K562 (cell line): ENCODE data around the gene YAP1. TPM values are rescaled to one million over a fixed set of nuclear protein-coding genes. Genes with fewer than 3 reads are reported as not detected.

Experiments
- ATAC-seq: fragments of 200-7000 bp; cut with Tn5 transposase; 3 replicates; pipeline ENCODE4 v1.9.1; 2020; ENCODE audit warnings: moderate library complexity
- BruUV-seq: library from RNA; stranded (reverse); fragments of 400-500 nt; replicated peaks from 2 replicates; lab custom pipeline; 2021; lab: Mats Ljungman, UMichigan
- CTCF ChIA-PET: fragments of 300-600 bp; formaldehyde crosslinking; extraction: SDS; loops from one replicate; lab custom pipeline; 2021; ENCODE audit warnings: low intra/inter-chr PET ratio; lab: Yijun Ruan, JAX
- POLR2A ChIA-PET: fragments of 300-600, 350-650 bp; sonication (Branson Sonifier 250); formaldehyde crosslinking; extraction: SDS; loops from one replicate; lab custom pipeline; 2021; ENCODE audit warnings: antibody characterized with exemption, inconsistent platforms; lab: Yijun Ruan, JAX
- DNase-seq, 4 experiments: peaks; one replicate each; pipeline versions ENCODE4 v3.0.0 to v3.0.0-alpha.2; 2011 to 2018; ENCODE audit warnings: low spot score in 3 of 4, mixed read lengths in 3 of 4; ENCODE audit errors: extremely low read depth in 1 of 4
- FAIRE-seq: peaks from 2 replicates; lab custom pipeline; 2011; peaks lifted over from hg19 to GRCh38; lab: Jason Lieb, UNC
- H2AFZ ChIP-seq: 2 replicates; pipeline ENCODE4 v1.6.0; 2011; ENCODE audit warnings: low read depth, low read length, control low read depth, inconsistent platforms
- H3K27ac ChIP-seq: fragments of 200-600 bp; 3 replicates; pipeline ENCODE4 v1.8.0; 2011; ENCODE audit warnings: low read depth, mild to moderate bottlenecking, control low read depth, inconsistent platforms, low read length, moderate library complexity, mixed read lengths; ENCODE audit errors: extremely low read depth
- H3K27me3 ChIP-seq, 2 experiments: fragments of 300-600 bp in 1 of 2; 2 replicates in 1 of 2; 3 replicates in 1 of 2; pipeline versions ENCODE4 v1.6.0 to v1.8.0; 2011; ENCODE audit warnings: inconsistent platforms in 2 of 2, low read length in 2 of 2, mild to moderate bottlenecking in 1 of 2, mixed read lengths in 1 of 2, moderate library complexity in 1 of 2; ENCODE audit not compliant: control insufficient read depth in 2 of 2, insufficient read depth in 2 of 2
- H3K36me3 ChIP-seq: fragments of 300-600 bp; 3 replicates; pipeline ENCODE4 v1.8.0; 2011; ENCODE audit warnings: mild to moderate bottlenecking, low read length, inconsistent platforms; ENCODE audit not compliant: control insufficient read depth, insufficient read depth
- H3K4me1 ChIP-seq, 2 experiments: fragments of 200-600 bp in 1 of 2; replicated peaks in 1 of 2; 2 replicates in 1 of 2; 3 replicates in 1 of 2; pipeline versions ENCODE4 v1.5.1 to v1.8.0; 2011; ENCODE audit warnings: inconsistent platforms in 2 of 2, low read length in 2 of 2, mild to moderate bottlenecking in 1 of 2, mixed read lengths in 1 of 2, moderate library complexity in 1 of 2; ENCODE audit not compliant: control insufficient read depth in 2 of 2, insufficient read depth in 2 of 2
- H3K4me2 ChIP-seq: 2 replicates; pipeline ENCODE4 v1.6.1; 2011; ENCODE audit warnings: low read length, control low read depth, inconsistent platforms, mixed read lengths; ENCODE audit not compliant: insufficient read depth
- H3K4me3 ChIP-seq: fragments of 200-600 bp; sonication (generic), shearing (Covaris generic); 2 replicates; pipeline ENCODE4 v1.5.1; 2016; ENCODE audit warnings: control low read depth, inconsistent platforms
- H3K79me2 ChIP-seq: fragments of 200-600 bp; 3 replicates; pipeline ENCODE4 v1.8.0; 2011; ENCODE audit warnings: low read length, inconsistent platforms; ENCODE audit not compliant: control insufficient read depth, insufficient read depth
- H3K9ac ChIP-seq, 2 experiments: 2 replicates each; pipeline versions ENCODE4 v1.6.0 to v1.6.1; 2011; ENCODE audit warnings: low read depth in 2 of 2, low read length in 2 of 2, control low read depth in 1 of 2, inconsistent platforms in 1 of 2, mild to moderate bottlenecking in 1 of 2, mixed read lengths in 1 of 2; ENCODE audit not compliant: insufficient read depth in 1 of 2
- H3K9me1 ChIP-seq: one replicate; pipeline ENCODE4 v1.6.0; 2011; ENCODE audit warnings: inconsistent platforms, mild to moderate bottlenecking, low read length, moderate library complexity; ENCODE audit not compliant: control insufficient read depth, insufficient read depth
- H3K9me3 ChIP-seq: replicated peaks from 2 replicates; pipeline ENCODE4 v1.5.1; 2011; ENCODE audit warnings: low read depth, low read length, inconsistent platforms; ENCODE audit not compliant: control insufficient read depth, insufficient read depth
- H4K20me1 ChIP-seq: replicated peaks from 2 replicates; pipeline ENCODE4 v1.6.1; 2011; ENCODE audit warnings: low read length, inconsistent platforms, mixed read lengths; ENCODE audit not compliant: control insufficient read depth, insufficient read depth
- ERF ChIP-seq: fragments of 450-650 bp; formaldehyde crosslinking; IDR thresholded peaks from 2 replicates; pipeline ENCODE4 v1.4.0; 2020; ENCODE audit warnings: mild to moderate bottlenecking, mixed read lengths
- IRF9 ChIP-seq: fragments of 450-650 bp; IDR thresholded peaks from 2 replicates; pipeline ENCODE4 v1.6.1; 2016; ENCODE audit warnings: missing biosample characterization, missing genetic modification characterization
- PBX2 ChIP-seq, 2 experiments: IDR thresholded peaks in 1 of 2; conservative IDR thresholded peaks in 1 of 2; 2 replicates each; pipeline ENCODE4 v1.6.1; 2016; ENCODE audit warnings: low read depth in 2 of 2, mild to moderate bottlenecking in 1 of 2, missing compliant biosample characterization in 1 of 2, missing genetic modification characterization in 1 of 2, moderate library complexity in 1 of 2
- ZNF274 ChIP-seq: IDR thresholded peaks from 2 replicates; pipeline ENCODE4 v1.6.1; 2011; ENCODE audit warnings: low read depth, mild to moderate bottlenecking, low read length, moderate library complexity, borderline replicate concordance
- ZNF318 ChIP-seq, 2 experiments: fragments of 450-650 bp; IDR thresholded peaks; 2 replicates each; pipeline ENCODE4 v1.6.1; 2016; ENCODE audit warnings: mild to moderate bottlenecking in 2 of 2, borderline replicate concordance in 1 of 2, low read depth in 1 of 2, moderate library complexity in 1 of 2
- WGBS: fragments of 100-300 bp; shearing (Covaris generic); methylation state at CpG from one replicate; pipeline ENCODE4 v1.1.6; 2016; ENCODE audit warnings: low coverage, mixed read lengths; ENCODE audit not compliant: insufficient coverage; ENCODE audit errors: missing lambda C conversion rate; 5-methylcytosine and 5-hydroxymethylcytosine counted together
- in situ Hi-C: fragments of 300-500 bp; cut with MboI; formaldehyde crosslinking; loops from 4 replicates; pipeline ENCODE4 v1.15.0; 2018; ENCODE audit warnings: inconsistent platforms, mixed read lengths
- intact Hi-C: fragments of 100-400 bp; cut with micrococcal nuclease; formaldehyde crosslinking; loops from 2 replicates; pipeline ENCODE4 v1.14.2; 2022
- polyA plus RNA-seq, 8 experiments: library from polyadenylated mRNA; depleted of rRNA in 4 of 8; stranded (reverse) in 5 of 8; unstranded in 3 of 8; fragments of >200 nt; fragmentation: Nextera tagmentation in 2 of 8; fragmentation: Illumina TruSeq in 1 of 8; extraction: Ambion mirVana in 2 of 8; extraction: Trizol in 1 of 8; gene quantifications; 2 replicates each; pipeline versions ENCODE4 v1.2.1 to v1.2.3, GENCODE V29; 2011 to 2014; ENCODE audit warnings: inconsistent platforms in 1 of 8, missing spikeins in 1 of 8
- total RNA-seq, 7 experiments: library from RNA; depleted of rRNA in 6 of 7; stranded (reverse); fragments of >200 nt in 6 of 7; fragmentation: Illumina TruSeq in 2 of 7; extraction: Trizol in 2 of 7; gene quantifications; 2 replicates each; pipeline versions ENCODE4 v1.2.1 to v1.2.3, GENCODE V29; 2011 to 2021; ENCODE audit warnings: low replicate concordance in 1 of 7

Gene YAP1
- total and polyA plus RNA-seq, 9 of the 15 experiments (the other 6 are each of a cell fraction or from before 2014, with no cell fraction given): 0.18 TPM; not detected in 8

GRCh38 chr11:102234779-102235439, 124.7 kb downstream of the YAP1 start:
- peaks cover 6 to 28% of the 10 kb centered on the region in 2 experiments; a peak in 4 of 5 replicates for H3K27me3 ChIP-seq
- H3K4me2 ChIP-seq: no peak overlapping the region
- CTCF ChIA-PET: no interaction called here
- H3K9me1 ChIP-seq: no peaks in the 10 kb centered on the region
- no peak for FAIRE-seq
- POLR2A ChIA-PET: interaction anchor here (0.6 to 1.4 kb wide), 2 partner anchors 9 to 17 kb away, joined by 3 read pairs; no protein-coding TSS in a partner anchor
- TF ChIP-seq PBX2 (CRISPR knock-in tag; IDR thresholded peaks at IDR 0.05; ENCODE audit: low read depth) (no peak), PBX2 (tag; conservative IDR thresholded peaks at IDR 0.05; ENCODE audit: low read depth) (no peak), ZNF318 (IDR thresholded peaks at IDR 0.05; ENCODE audit: borderline replicate concordance in 1 of 2, low read depth in 1 of 2) (no peak), ERF (CRISPR knock-in tag) (no peak), ZNF274 (no peak), IRF9 (no peak)
- TF ChIP-seq, all 486 proteins: peak for 0
- no TSS peak for BruUV-seq
- Histone ChIP-seq H3K4me3 (no peak overlapping the region), H3K79me2 (no peaks in the 10 kb centered on the region), H2AFZ (no peak overlapping the region), H3K4me1 (no peaks in the 10 kb centered on the region), H4K20me1 (no peaks in the 10 kb centered on the region), H3K9me3 (no peaks in the 10 kb centered on the region), H3K9ac (no peak overlapping the region), H3K27ac (no peak overlapping the region), H3K36me3 (no peaks in the 10 kb centered on the region)
- DNase-seq (no peak), ATAC-seq (no peak)
- intact Hi-C loops: no loop called here
- in situ Hi-C loops: no loop called here
- 4% methylated on average over 7 of the region's 7 CpGs for WGBS
